Measurements from ENCODE around the gene DLG2. TPM values are rescaled to one million over a fixed set of nuclear protein-coding genes. Genes with fewer than 3 reads are reported as not detected.

The DLG2 gene
- polyA plus RNA-seq, 3 donors: 0.24 to 0.39 TPM; not detected in 1

GRCh38 chr11:84558085-84558905 lies 1068.8 kb downstream of the DLG2 start:
- Histone ChIP-seq H3K27ac (ENCODE audit: low read depth in 1 of 2, low read length in 2 of 2) (no peak overlapping the region), H3K36me3 (replicated peaks in 1 of 2; ENCODE audit: control insufficient read depth in 1 of 2, insufficient read depth in 2 of 2, low read length in 2 of 2) (no peaks in the 10 kb centered on the region), H3K4me1 (ENCODE audit: control insufficient read depth in 1 of 2, insufficient read depth in 2 of 2, low read length in 2 of 2) (no peaks in the 10 kb centered on the region), H4K20me1 (ENCODE audit: insufficient read depth, low read length) (no peaks in the 10 kb centered on the region), H3K9ac (ENCODE audit: insufficient read depth, low read length, poor library complexity, severe bottlenecking) (no peak overlapping the region), H3K9me3 (replicated peaks in 1 of 2; ENCODE audit: control insufficient read depth in 1 of 2, insufficient read depth in 1 of 2, low read length in 2 of 2) (no peaks in the 10 kb centered on the region), H3K27me3 (ENCODE audit: control insufficient read depth in 2 of 2, insufficient read depth in 2 of 2, low read length in 2 of 2) (no peaks in the 10 kb centered on the region), H3K79me2 (ENCODE audit: insufficient read depth, low read length) (no peaks in the 10 kb centered on the region), H3K4me3 (replicated peaks in 1 of 3; ENCODE audit: low read depth in 2 of 3, low read length in 3 of 3) (no peak overlapping the region), H3K4me2 (replicated peaks; ENCODE audit: extremely low read depth, low read length, poor library complexity, severe bottlenecking) (no peak overlapping the region), H2AFZ (ENCODE audit: insufficient read depth, low read depth, low read length, poor library complexity, severe bottlenecking) (no peak overlapping the region)
- TF ChIP-seq, protein P1, sequence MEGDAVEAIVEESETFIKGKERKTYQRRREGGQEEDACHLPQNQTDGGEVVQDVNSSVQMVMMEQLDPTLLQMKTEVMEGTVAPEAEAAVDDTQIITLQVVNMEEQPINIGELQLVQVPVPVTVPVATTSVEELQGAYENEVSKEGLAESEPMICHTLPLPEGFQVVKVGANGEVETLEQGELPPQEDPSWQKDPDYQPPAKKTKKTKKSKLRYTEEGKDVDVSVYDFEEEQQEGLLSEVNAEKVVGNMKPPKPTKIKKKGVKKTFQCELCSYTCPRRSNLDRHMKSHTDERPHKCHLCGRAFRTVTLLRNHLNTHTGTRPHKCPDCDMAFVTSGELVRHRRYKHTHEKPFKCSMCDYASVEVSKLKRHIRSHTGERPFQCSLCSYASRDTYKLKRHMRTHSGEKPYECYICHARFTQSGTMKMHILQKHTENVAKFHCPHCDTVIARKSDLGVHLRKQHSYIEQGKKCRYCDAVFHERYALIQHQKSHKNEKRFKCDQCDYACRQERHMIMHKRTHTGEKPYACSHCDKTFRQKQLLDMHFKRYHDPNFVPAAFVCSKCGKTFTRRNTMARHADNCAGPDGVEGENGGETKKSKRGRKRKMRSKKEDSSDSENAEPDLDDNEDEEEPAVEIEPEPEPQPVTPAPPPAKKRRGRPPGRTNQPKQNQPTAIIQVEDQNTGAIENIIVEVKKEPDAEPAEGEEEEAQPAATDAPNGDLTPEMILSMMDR (IDR thresholded peaks at IDR 0.05): peak; percentile 61
- H3K4me3 Mint-ChIP-seq: no peak overlapping the region
- intact Hi-C loops (cut with micrococcal nuclease): no loop called here
- H3K4me1 Mint-ChIP-seq: no peaks in the 10 kb centered on the region
- no peaks in the 10 kb centered on the region for H3K36me3 Mint-ChIP-seq
- peaks cover 0 to 7% (median 1%) of the 10 kb centered on the region in 3 donors for H3K27me3 Mint-ChIP-seq (ENCODE audit: low read depth in 3 of 3)
- DNase-seq: no peak
- H3K9me3 Mint-ChIP-seq: no peaks in the 10 kb centered on the region
- 88% methylated on average over 4 of the region's 5 CpGs for WGBS (ENCODE audit: insufficient coverage)
- no peak overlapping the region for H3K27ac Mint-ChIP-seq

DNA sequence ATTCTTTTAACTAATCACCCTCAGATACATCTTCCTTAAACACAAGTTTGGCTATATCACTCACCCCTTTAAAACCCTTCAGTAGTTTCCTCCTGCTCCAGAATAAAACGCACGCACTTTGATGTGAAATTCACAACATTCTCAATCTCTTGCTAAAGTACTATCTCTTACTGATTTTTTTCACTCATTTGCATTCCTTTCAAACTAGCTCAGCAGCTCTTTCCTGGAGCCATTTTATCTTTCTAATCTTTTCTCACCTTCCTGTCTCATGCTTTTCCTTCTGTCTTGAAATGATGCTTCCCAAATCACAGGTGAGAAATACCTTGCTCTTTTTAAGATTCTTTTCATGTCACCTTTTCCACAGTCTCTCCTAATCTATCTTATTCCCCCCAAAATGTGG lies 1074.4 kb downstream of the DLG2 start:
- H3K9me3 Mint-ChIP-seq: no peaks in the 10 kb centered on the region
- H3K36me3 ChIP-seq (replicated peaks in 1 of 2; ENCODE audit: control insufficient read depth in 1 of 2, insufficient read depth in 2 of 2, low read length in 2 of 2): no peaks in the 10 kb centered on the region
- H3K4me2 ChIP-seq (replicated peaks; ENCODE audit: extremely low read depth, low read length, poor library complexity, severe bottlenecking): no peak overlapping the region
- H3K79me2 ChIP-seq (ENCODE audit: insufficient read depth, low read length): no peaks in the 10 kb centered on the region
- H3K4me3 Mint-ChIP-seq: no peak overlapping the region
- no peak overlapping the region for H3K4me3 ChIP-seq (replicated peaks in 1 of 3; ENCODE audit: low read depth in 2 of 3, low read length in 3 of 3)
- no peak overlapping the region for H3K27ac Mint-ChIP-seq
- TF ChIP-seq, protein P1 (IDR thresholded peaks at IDR 0.05): no peak
- no peaks in the 10 kb centered on the region for H3K4me1 ChIP-seq (ENCODE audit: control insufficient read depth in 1 of 2, insufficient read depth in 2 of 2, low read length in 2 of 2)
- intact Hi-C loops (cut with micrococcal nuclease): no loop called here
- no peaks in the 10 kb centered on the region for H3K27me3 ChIP-seq (ENCODE audit: control insufficient read depth in 2 of 2, insufficient read depth in 2 of 2, low read length in 2 of 2)
- no peak overlapping the region for H2AFZ ChIP-seq (ENCODE audit: insufficient read depth, low read depth, low read length, poor library complexity, severe bottlenecking)
- H3K9ac ChIP-seq (ENCODE audit: insufficient read depth, low read length, poor library complexity, severe bottlenecking): no peak overlapping the region
- no peaks in the 10 kb centered on the region for H3K4me1 Mint-ChIP-seq
- no peaks in the 10 kb centered on the region for H3K9me3 ChIP-seq (replicated peaks in 1 of 2; ENCODE audit: control insufficient read depth in 1 of 2, insufficient read depth in 1 of 2, low read length in 2 of 2)
- H3K36me3 Mint-ChIP-seq: no peaks in the 10 kb centered on the region
- no peaks in the 10 kb centered on the region for H4K20me1 ChIP-seq (ENCODE audit: insufficient read depth, low read length)
- H3K27ac ChIP-seq (ENCODE audit: low read depth in 1 of 2, low read length in 2 of 2): no peak overlapping the region
- 100% methylated on average over 2 of the region's 2 CpGs for WGBS (ENCODE audit: insufficient coverage)
- no peak for DNase-seq
- H3K27me3 Mint-ChIP-seq (ENCODE audit: low read depth in 3 of 3): peaks cover 0 to 6% (median 1%) of the 10 kb centered on the region in 3 donors

Data from CD14-positive monocyte (primary cell).